Measurements from ENCODE around the gene RFLNA.
"Not testable (repeated sequence)": the region's sequence is repeated elsewhere in the genome, so short reads cannot be mapped to it uniquely, and the experiment has no call there.

RFLNA gene

GRCh38 chr12:124299628-124300388 is 4.9 kb downstream of the RFLNA start:
- H3K36me3 ChIP-seq (ENCODE audit: insufficient read depth, low read length): no peaks in the 10 kb centered on the region
- H3K27me3 ChIP-seq (ENCODE audit: insufficient read depth, low read length): no peaks in the 10 kb centered on the region
- no peaks in the 10 kb centered on the region for H3F3A ChIP-seq (ENCODE audit: insufficient read depth, low read length)
- H4K20me1 ChIP-seq (ENCODE audit: insufficient read depth, low read length): no peaks in the 10 kb centered on the region
- TF ChIP-seq EZH2 (IDR thresholded peaks at IDR 0.05; ENCODE audit: borderline replicate concordance, low read length): no peak
- TF ChIP-seq CTCF (IDR thresholded peaks at IDR 0.05; ENCODE audit: low read length): no peak
- no peak overlapping the region for H3K27ac ChIP-seq (ENCODE audit: low read depth, low read length, poor library complexity, severe bottlenecking)
- no peak overlapping the region for H3K9ac ChIP-seq (ENCODE audit: low read length)
- H3K9me3 ChIP-seq (ENCODE audit: low read length): no peaks in the 10 kb centered on the region
- H3K4me2 ChIP-seq (ENCODE audit: low read length): no peak overlapping the region
- H3K79me2 ChIP-seq (ENCODE audit: insufficient read depth, low read length): no peaks in the 10 kb centered on the region
- no peaks in the 10 kb centered on the region for H3K4me1 ChIP-seq (ENCODE audit: insufficient read depth, low read length, severe bottlenecking)
- no peak overlapping the region for H2AFZ ChIP-seq (ENCODE audit: low read length)
- no peak overlapping the region for H3K4me3 ChIP-seq (ENCODE audit: low read depth, low read length, poor library complexity, severe bottlenecking)
- H3K9me2 ChIP-seq (ENCODE audit: low read depth, low read length): no peaks in the 10 kb centered on the region

GRCh38 chr12:124300657-124301056 is 5.8 kb downstream of the RFLNA start:
- H3K27ac ChIP-seq (ENCODE audit: low read depth, low read length, poor library complexity, severe bottlenecking); H3K9me2 ChIP-seq (ENCODE audit: low read depth, low read length); H3K27me3 ChIP-seq (ENCODE audit: insufficient read depth, low read length); H3K36me3 ChIP-seq (ENCODE audit: insufficient read depth, low read length); H3K4me3 ChIP-seq (ENCODE audit: low read depth, low read length, poor library complexity, severe bottlenecking); H2AFZ ChIP-seq (ENCODE audit: low read length); H3K4me1 ChIP-seq (ENCODE audit: insufficient read depth, low read length, severe bottlenecking); H4K20me1 ChIP-seq (ENCODE audit: insufficient read depth, low read length); H3K9me3 ChIP-seq (ENCODE audit: low read length); H3K4me2 ChIP-seq (ENCODE audit: low read length); H3F3A ChIP-seq (ENCODE audit: insufficient read depth, low read length); H3K9ac ChIP-seq (ENCODE audit: low read length); H3K79me2 ChIP-seq (ENCODE audit: insufficient read depth, low read length): not testable (repeated sequence)

GRCh38 chr12:124301084-124301654 is 6.3 kb downstream of the RFLNA start:
- H3K9me2 ChIP-seq (ENCODE audit: low read depth, low read length): no peaks in the 10 kb centered on the region
- H3K27me3 ChIP-seq (ENCODE audit: insufficient read depth, low read length): no peaks in the 10 kb centered on the region
- no peaks in the 10 kb centered on the region for H3K36me3 ChIP-seq (ENCODE audit: insufficient read depth, low read length)
- no peak overlapping the region for H3K27ac ChIP-seq (ENCODE audit: low read depth, low read length, poor library complexity, severe bottlenecking)
- H3K4me2 ChIP-seq (ENCODE audit: low read length): no peak overlapping the region
- no peak overlapping the region for H3K9ac ChIP-seq (ENCODE audit: low read length)
- H2AFZ ChIP-seq (ENCODE audit: low read length): no peak overlapping the region
- H3F3A ChIP-seq (ENCODE audit: insufficient read depth, low read length): no peaks in the 10 kb centered on the region
- H3K79me2 ChIP-seq (ENCODE audit: insufficient read depth, low read length): no peaks in the 10 kb centered on the region
- no peaks in the 10 kb centered on the region for H3K9me3 ChIP-seq (ENCODE audit: low read length)
- no peaks in the 10 kb centered on the region for H4K20me1 ChIP-seq (ENCODE audit: insufficient read depth, low read length)
- no peak overlapping the region for H3K4me3 ChIP-seq (ENCODE audit: low read depth, low read length, poor library complexity, severe bottlenecking)
- H3K4me1 ChIP-seq (ENCODE audit: insufficient read depth, low read length, severe bottlenecking): no peaks in the 10 kb centered on the region
- TF ChIP-seq EZH2 (IDR thresholded peaks at IDR 0.05; ENCODE audit: borderline replicate concordance, low read length) (no peak), CTCF (IDR thresholded peaks at IDR 0.05; ENCODE audit: low read length) (no peak)
